NCI-H345 treated with DMSO at 0.1 percent for 48 hours (cell line): ENCODE results near the gene CLMP.
"Not testable (repeated sequence)": the region's sequence is repeated elsewhere in the genome, so short reads cannot be mapped to it uniquely, and the experiment has no call there.

Experiments used
- DNase-seq: peaks from one replicate; lab custom pipeline; 2025; ENCODE audit not compliant: unreplicated experiment; lab: John Stamatoyannopoulos, UW

Gene CLMP

DNA sequence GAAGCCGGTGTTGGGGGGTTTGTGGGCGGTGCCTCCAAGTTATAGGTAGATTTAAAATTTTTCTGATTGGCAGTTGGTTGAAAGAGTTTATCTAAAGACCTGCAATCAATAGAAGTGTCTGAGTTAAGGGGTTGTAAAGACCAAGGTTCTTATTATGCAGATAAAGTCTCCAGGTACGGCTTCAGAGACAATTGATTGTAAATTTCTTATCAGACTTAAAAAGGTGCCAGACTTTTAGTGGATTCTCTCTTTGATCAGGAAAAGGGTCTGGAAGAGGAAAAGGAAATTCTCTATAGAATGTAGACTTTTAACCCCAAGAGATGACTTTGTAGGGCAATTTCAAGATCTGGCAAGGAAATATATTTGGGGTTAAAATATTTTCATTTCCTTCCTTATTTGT, 25.2 kb downstream of the CLMP start:
- DNase-seq: no peak

DNA sequence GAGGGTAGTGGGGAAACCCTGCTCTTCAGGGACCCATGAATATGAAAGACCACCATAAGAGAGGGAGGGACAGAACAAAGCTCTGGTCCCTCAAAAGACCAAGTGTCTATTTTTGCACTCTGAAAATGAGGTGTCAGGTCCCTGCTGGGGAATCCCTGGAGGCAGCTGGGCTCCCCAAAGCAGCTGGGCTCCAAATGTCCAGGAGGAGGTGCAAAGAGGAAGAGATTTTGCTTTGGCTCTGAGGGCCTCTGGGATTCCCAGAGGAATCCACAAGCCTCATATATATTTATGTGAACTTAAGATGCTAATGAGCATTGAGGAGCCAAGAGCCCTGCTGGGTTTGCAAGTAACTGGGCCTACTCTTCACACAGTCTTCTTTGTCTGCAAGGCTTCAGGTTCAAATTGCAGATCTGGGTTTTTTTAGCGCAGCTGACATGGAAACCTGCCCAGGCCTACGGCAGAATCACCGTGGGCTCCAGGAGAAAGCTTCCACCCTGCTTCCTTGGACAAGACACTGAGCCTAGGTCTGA, 26.0 kb downstream of the CLMP start:
- no peak for DNase-seq

DNA sequence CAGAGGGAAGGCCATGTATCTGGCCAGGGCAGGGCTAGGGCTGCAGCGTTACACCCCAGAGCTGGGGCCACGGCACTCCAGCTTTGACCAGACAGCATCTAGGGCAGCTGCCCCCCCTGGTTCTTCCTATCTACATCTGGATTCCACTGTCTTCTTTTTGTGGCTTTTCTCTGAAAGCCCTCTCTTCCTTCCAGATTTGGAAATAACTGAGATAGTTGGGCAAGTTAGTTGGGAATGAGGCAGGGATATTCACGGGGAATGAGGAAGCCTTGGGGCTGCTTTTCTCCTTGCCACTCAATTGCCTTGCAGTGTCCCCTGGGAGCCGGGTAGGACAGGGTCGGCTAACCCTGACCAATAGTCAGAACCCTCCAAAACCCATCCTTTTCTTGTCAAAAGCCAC, 26.8 kb downstream of the CLMP start:
- DNase-seq: no peak

DNA sequence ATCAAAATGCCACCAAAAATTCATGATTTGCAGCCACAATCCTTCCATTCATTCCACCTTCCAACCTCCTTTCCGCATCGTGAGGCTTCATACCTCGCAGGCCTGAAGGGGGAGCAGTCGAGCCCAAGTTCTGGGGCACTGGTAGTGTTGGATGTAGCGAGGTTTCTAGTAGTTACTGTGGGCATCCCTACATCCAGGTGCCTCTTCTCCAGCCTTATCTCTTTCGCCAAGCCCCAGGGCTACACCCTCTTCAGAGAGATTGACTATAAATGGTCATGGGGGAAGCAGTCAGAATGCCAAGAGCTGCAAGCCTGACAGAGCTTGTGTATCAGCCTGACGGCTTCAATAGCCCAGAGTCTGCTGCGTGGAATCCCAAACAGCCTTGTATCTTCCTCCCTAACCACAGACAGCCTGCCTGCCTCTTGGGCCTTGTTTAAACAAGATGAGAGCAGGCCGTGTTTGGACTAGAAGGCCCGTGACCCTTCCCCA, 28.9 kb downstream of the CLMP start:
- no peak for DNase-seq

DNA sequence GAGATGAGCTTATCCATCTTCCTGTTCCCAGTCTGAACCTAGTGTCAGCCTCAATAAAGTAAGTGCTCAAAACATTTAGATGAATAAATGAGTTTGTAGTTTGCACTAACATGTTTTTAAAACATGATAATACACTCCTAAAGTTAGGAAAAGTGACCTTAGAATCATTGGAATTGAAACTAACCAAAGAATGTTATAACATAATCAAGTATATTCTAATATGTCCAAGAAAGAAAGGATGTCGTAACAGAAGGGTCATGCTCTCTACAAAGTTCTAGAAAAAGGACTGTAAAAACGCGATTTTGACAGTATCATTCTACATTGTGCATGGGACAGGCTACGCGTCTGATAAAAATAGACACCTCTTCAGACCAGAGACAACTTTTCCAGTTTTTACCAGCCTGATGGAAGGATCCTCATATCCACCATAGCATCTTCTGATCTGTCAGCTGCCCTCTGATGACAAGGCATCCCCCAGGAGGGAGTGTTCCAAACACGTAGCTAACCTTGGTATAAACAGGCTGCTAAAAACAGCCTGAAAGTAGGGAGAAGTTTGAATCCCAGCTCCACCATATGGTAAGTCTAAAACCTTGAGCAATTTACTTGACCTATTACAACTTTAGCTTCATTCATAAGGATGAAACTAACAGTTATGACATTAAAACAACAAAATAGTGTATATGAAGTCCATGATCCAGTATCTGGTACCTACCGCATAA, 30.2 kb downstream of the CLMP start:
- DNase-seq: no peak

DNA sequence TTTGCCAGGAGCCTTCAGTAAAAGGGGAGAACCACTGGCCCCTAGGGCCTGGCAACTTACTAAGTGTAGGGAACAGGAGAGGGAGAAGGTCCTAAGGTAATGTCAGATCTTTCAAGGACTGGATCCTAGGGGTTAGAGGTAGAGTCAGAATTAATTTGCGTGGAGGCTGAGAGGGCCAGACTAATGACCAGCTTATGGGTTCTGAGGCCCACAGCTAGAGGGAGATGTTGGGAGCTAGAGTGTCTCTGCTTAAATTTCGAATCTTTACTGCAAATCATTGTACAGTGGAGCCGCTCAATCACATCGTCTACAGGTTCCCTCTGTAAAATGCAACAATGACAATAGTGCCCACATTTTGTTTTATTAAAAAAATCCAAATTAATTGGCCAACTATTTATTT, 31.4 kb downstream of the CLMP start:
- no peak for DNase-seq

DNA sequence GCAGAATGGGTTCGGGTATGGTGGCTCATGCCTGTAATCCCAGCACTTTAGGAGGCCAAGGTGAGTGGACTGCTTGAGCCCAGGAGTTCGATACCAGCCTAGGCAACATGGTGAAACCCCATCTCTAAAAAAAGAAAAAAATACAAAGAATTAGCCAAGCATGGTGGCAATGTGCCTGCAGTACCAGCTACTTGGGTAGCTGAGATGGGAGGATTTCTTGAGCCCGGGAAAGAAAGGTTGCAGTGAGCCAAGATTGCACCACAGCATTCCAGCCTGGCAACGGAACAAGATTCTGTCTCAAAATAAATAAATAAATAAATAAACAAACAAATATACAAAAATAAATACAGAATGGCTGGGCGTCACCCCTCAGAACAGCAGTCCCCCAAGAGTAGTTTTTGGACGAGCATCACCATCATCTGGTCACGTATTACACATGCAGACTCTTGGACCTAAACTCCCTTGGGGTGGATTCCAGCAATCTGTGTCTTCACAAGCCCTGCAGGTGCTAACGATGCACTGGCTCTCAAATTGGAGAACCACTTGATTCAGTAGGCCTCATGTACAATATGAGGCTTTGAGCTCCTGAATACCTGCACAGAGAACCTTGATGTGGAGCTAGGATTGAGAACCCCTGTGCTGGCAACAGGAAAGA, 33.5 kb downstream of the CLMP start:
- no peak for DNase-seq

DNA sequence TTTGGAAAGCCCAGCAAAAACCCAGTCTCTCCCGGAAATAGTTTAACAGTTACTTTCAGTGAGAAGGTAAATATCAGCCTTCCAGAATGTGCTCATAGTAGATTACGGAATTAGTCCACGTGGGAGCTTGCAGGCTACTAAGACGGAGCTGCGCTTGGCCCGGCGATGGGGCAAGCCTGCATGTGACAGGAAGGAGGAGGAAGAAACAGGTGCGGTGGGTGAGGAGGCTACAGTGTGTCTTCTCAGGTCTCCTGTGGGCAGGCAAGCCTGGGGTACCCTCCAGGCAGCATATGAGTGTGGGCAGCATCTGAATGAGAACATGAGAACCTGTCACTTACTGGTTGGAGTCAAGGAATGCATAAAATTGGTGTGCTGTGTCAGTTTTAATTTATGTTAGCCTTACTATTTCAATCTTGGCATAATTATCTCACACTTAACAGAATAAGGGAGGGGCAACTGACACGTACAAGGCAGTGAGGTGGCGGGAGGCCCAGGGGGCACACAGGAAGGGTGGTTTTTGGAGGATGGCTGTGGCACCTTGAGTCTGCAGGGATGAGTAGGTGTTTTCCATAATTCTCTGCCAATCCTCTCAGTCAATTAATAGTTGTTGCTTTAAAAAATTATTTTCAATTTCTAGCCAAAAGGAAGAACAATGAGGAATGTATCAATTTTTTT, 35.7 kb downstream of the CLMP start:
- no peak for DNase-seq

DNA sequence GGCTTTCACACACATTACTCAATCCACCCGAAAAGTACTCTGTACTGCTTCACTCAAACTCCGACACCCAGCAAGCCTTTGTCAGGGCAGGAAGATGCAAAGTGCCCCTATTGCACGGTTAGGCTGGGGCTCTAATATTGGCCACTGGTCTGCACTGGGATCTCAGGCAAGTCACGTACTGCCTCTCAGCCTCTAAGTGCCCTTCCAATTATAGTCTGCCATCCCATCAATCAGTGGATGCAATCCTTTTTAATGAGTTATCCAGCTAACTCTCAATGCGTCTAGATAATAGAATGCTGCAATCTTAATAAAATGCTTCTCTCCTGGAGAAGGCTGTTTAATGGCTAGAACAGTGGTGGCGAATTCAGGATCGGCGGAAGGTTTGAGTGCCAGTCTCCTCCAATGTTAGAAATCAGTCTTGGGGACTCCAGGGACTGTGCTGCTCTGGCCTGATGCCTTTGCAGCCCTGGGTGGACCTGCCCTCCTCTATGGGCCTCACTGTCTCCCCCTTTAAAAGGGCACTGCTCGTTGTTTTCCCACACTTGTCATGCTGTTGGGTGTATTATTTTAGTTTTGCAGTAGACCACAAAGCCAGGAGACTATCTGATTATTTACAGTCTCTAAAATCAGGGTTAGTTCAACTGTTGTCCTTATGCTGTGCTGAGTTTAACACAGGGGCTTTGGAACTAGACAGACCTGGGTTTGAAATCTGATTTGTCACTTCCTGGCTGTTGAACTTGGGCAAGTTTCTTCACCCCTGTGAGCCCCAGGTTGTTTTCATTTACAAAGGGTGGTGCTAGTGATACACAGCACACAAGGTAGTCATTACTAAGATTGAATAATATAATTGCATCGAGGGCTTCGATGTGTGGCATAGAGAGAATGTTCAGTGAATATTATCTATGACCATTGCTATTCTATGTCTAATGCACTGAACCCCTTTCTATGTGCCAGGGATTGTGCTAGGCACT, 36.7 kb downstream of the CLMP start:
- DNase-seq: no peak

DNA sequence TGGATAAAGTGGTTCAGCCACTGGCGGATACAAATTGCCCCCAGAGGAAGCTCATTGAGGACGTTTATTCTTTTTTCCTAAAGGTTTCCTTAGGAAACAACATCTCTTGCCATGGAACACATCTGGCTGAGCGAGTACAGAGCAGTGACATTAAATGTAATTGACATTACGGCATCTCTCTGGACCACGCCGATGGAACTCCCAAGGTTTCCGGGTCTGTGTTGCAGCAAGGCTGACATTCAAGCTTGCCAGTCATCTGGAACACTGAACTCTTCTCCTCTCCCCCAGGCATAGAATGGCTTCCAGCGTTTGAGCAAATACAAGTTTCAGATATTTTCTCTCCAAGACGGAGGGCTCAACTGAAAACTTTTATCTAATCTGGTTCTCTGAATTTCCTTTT, 42.1 kb downstream of the CLMP start:
- no peak for DNase-seq

DNA sequence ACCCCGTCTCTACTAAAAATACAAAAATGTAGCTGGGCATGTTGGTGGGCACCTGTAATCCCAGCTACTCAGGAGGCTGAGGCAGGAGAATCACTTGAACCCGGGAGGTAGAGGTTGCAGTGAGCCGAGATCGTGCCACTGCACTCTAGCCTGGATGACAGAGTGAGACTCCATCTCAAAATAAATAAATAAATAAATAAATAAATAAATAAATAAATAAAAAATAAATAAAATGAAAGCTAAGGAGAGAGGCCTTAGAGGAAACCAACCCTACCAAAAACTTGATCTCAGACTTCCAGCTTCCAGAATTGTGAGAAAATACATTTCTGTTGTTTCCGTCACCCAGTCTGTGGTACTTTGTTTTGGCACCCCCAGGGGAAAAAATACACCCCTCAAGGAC, 42.7 kb downstream of the CLMP start:
- not testable (repeated sequence) for DNase-seq

DNA sequence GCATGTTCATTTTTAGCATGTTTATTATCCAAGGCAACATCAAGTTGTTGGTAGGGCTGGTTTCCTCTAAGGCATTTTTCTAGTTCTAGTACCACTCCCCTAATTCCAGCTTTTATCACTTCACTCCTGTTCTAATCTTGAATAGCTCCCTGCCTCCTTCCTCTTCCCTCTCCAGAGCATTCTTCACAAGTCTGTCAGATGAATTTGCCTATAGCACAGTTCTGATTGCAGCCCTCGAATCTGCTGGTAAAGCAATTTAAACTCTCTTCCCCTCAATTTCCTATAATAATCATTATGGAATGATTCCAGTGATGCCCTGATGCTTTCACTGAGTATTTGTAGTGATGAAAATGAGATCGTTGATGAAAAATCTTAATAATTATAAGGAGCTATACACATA, 43.3 kb downstream of the CLMP start:
- no peak for DNase-seq

DNA sequence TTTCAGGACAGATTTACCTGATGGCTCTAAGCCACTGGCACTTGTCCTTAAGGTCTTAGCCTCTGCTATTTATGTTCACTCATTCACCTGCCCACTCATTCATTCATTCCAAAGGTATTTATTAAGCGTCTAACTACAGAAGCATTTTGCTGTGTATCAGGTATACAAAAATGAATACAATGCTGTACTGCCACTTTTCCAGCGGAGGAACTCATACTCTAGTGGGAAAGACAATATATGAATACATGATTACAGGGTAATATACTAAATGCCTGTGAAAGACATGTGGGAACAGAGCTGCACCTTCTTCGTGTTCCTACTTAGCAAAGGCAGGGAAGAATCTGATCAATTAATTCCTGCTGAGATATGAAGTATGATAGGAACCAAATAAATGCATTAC, 43.7 kb downstream of the CLMP start:
- DNase-seq: no peak

DNA sequence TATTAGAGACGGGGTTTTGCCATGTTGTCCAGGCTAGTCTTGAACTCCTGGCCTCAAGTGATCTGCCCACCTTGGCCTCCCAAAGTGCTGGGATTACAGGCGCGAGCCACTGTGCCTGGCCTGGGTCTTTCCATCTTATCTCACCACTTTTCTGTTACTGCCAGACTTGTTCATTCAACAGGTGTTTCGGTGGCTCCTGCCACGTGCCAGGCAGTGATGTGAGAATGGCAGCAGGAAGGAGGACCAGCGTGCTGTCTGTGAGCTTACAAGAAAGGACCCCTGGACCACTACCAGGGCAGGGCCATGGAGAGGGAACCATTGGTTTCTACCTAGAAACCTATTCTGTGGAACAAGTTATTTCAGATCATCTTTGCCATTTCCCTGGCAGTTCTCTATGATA, 44.2 kb downstream of the CLMP start:
- DNase-seq: no peak

DNA sequence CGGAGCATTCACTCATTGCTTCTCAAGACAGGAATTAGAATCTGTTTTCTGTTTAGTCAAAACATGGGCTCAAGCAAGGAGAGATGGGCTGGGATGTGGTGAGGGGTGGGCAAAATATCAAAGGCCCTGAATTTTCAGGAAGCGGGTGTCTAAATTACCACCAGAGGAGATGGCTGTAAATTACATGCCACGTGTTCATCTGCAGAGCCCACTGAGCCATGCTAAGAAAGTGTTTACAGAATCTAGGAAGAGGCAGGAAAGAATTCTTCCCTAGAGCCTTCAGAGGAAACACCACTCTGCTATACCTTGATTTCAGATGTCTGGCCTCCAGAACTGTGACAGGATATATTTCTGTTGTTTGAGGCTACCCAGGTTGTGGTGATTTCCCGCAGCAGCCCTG, 46.1 kb downstream of the CLMP start:
- no peak for DNase-seq

DNA sequence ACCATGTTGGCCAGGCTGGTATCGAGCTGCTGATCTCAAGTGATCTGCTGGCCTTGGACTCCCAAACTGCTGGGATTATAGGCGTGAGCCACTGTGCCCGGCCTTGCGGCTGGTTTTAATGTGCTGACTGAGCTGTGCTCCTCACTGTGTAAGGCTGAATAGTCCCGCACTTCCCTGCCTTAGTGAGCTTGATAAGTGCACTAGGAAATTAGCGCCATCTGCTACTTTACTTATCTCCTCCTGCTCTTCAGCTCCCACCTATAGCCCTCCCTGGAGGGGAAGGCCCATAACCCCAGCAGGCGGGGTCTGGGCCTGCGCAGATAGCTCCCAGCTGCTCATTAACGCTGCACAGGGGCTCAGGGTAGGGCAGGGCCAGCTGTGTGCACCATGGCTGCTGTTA, 49.4 kb downstream of the CLMP start:
- DNase-seq: no peak

DNA sequence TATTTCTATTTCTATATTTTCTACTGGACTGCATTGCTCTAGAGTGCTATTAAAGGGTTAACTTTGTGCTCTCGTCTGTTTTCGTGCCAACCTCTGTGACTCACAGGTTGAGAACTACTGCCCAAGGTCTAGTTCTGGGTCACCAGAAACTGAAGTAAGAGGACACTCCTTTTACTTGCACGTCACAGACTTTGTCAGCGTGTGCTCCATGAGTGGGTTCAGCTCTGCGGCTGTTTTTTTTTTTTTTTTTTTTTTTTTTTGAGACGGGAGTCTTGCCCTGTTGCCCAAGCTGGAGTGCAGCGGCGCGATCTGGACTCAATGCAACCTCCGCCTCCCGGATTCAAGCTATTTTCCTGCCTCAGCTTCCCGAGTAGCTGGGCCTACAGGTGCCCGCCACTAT, 49.8 kb downstream of the CLMP start:
- no peak for DNase-seq

DNA sequence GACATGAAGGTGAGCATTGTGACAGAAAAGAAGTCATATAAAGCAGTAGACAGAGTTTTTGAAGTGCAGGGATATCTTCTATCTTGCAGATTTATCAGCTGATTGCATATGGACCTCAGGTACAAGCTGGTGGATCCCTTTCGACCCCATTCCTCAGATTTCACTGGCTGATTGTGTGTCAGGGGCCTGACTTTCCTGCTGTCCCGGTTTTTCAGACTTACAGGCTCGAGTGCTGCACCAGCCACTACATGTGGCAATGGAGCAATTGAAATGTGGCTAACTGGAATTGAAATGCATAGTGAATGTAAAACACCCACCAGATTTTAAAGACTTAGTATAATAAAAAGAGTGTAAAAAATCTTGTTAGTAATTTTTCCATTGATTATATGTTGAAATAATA, 50.3 kb downstream of the CLMP start:
- no peak for DNase-seq

DNA sequence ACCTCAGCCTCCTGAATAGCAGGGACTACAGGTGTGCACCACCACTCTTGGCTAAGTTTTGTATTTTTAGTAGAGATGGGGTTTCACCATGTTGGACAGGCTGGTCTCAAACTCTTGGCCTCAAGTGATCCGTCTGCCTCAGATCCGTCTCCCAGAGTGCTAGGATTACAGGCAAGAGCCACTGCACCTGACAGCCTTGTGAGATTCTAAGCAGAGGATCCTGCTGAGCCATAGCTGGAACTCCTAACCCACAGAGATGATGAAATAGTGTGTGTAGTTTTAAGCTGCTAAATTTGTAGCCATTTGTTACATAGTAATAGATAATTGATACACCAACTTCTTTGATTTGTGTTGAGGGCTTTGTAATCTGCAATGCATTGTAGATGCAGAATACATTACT, 51.1 kb downstream of the CLMP start:
- no peak for DNase-seq

DNA sequence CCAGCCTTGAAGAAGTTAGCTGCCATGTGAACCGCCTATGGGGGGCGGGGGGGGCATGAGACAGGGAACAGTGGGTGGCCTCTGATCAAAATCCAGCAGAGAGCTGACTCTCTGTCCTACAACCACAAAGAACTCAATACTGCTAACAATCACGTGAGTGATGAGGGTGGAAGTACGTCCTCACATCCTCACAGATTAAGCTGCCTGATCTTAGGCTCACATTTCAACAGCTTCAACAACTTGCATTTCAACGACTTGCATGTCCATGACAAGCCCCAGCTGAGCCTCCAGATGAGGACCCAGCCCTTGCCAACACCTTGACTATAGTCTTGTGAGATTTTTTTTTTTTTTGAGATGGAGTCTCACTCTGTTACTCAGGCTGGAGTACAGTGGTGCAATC, 51.6 kb downstream of the CLMP start:
- no peak for DNase-seq

DNA sequence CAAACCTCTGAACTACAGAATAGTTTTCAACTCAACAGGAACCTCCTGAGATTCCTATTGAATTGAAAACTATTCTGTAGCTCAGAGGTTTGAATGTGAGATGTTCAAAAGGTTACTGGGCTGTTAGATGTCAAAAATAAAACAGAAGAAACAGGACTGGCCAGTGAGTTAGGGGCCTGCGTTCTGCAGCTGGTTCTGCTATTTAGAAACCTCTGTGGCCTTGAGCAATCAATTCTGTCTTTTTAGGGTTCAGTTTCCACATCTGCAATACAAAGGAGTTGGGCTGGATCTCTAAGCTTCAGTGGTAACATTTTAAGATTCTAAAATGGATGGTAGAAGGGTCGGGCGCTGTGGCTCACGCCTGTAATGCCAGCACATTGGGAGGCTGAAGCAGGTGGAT, 55.8 kb downstream of the CLMP start:
- no peak for DNase-seq
